K562 (cell line): Measurements from ENCODE around the gene ZKSCAN8. TPM values are rescaled to one million over a fixed set of nuclear protein-coding genes. Genes with fewer than 3 reads are reported as not detected.

Source experiments
- BACH1 ChIP-seq: fragments of 200-800 bp; sonication (Bioruptor generic); IDR thresholded peaks from 2 replicates; pipeline ENCODE4 v1.6.1; 2016; ENCODE audit warnings: missing genetic modification characterization, missing compliant biosample characterization
- CTCF ChIP-seq, 3 experiments: IDR thresholded peaks in 2 of 3; conservative IDR thresholded peaks in 1 of 3; 2 replicates each; pipeline ENCODE4 v1.5.1; 2011 to 2012; ENCODE audit warnings: low read length in 3 of 3, mild to moderate bottlenecking in 3 of 3, control low read depth in 2 of 3, improper control_type of control experiment in 1 of 3, inconsistent platforms in 1 of 3, low read depth in 1 of 3, mixed read lengths in 1 of 3, moderate library complexity in 1 of 3; ENCODE audit not compliant: insufficient read depth in 2 of 3
- FOXJ2 ChIP-seq: fragments of 200-800 bp; sonication (Bioruptor generic); IDR thresholded peaks from 2 replicates; pipeline ENCODE4 v1.6.1; 2016; ENCODE audit warnings: missing genetic modification characterization, missing compliant biosample characterization
- FUS ChIP-seq: fragments of 200-400 bp; formaldehyde crosslinking; optimal IDR thresholded peaks from 2 replicates; pipeline ENCODE3; 2017; ENCODE audit warnings: low read depth, low read length
- HES1 ChIP-seq: fragments of 450-650 bp; IDR thresholded peaks from 2 replicates; pipeline ENCODE4 v1.6.1; 2016; ENCODE audit warnings: low read depth, mild to moderate bottlenecking, moderate library complexity
- NBN ChIP-seq: fragments of 450-650 bp; IDR thresholded peaks from 2 replicates; pipeline ENCODE4 v1.6.1; 2016; ENCODE audit warnings: low read depth, mild to moderate bottlenecking
- NCOR1 ChIP-seq: fragments of 450-650 bp; IDR thresholded peaks from 2 replicates; pipeline ENCODE4 v1.6.1; 2016; ENCODE audit warnings: mild to moderate bottlenecking, moderate library complexity
- PREB ChIP-seq: sonication (generic); formaldehyde crosslinking; IDR thresholded peaks from 2 replicates; pipeline ENCODE4 v1.8.1; 2023; ENCODE audit warnings: mild to moderate bottlenecking, missing genetic modification reagents
- PTRF ChIP-seq: fragments of 450-650 bp; IDR thresholded peaks from 2 replicates; pipeline ENCODE4 v1.6.1; 2016; ENCODE audit warnings: mild to moderate bottlenecking, missing genetic modification characterization, missing compliant biosample characterization
- SETDB1 ChIP-seq: IDR thresholded peaks from one replicate; pipeline ENCODE4 v1.6.1; 2012; ENCODE audit warnings: low read length, control low read depth, inconsistent platforms
- SIX5 ChIP-seq, 2 experiments: IDR thresholded peaks; 2 replicates each; pipeline ENCODE4 v1.6.1; 2011; ENCODE audit warnings: low read length in 2 of 2, borderline replicate concordance in 1 of 2, low read depth in 1 of 2, mild to moderate bottlenecking in 1 of 2, moderate library complexity in 1 of 2; ENCODE audit not compliant: insufficient read depth in 1 of 2
- ZBTB34 ChIP-seq: fragments of 250-450 bp; sonication (Bioruptor Pico); IDR thresholded peaks from 2 replicates; pipeline ENCODE4 v1.8.0; 2021; ENCODE audit warnings: mild to moderate bottlenecking, moderate library complexity
- ZC3H11A ChIP-seq: IDR thresholded peaks from 2 replicates; pipeline ENCODE4 v1.6.1; 2012; ENCODE audit warnings: low read depth, low read length, improper control_type of control experiment
- ZHX1 ChIP-seq: fragments of 150-350 bp; conservative IDR thresholded peaks from 2 replicates; pipeline ENCODE4 v1.6.1; 2014; ENCODE audit warnings: low read length
- ZNF197 ChIP-seq: fragments of 200-800 bp; sonication (Bioruptor generic); IDR thresholded peaks from 2 replicates; pipeline ENCODE4 v1.6.1; 2016; ENCODE audit warnings: low read depth, missing genetic modification characterization, missing compliant biosample characterization
- ZNF280A ChIP-seq: fragments of 450-650 bp; IDR thresholded peaks from 2 replicates; pipeline ENCODE4 v1.6.1; 2018; ENCODE audit warnings: mild to moderate bottlenecking, low read depth; ENCODE audit not compliant: partially characterized antibody
- ZNF324 ChIP-seq: fragments of 250-450 bp; sonication (Bioruptor Pico); IDR thresholded peaks from 2 replicates; pipeline ENCODE4 v1.4.0; 2020; ENCODE audit warnings: mild to moderate bottlenecking
- polyA plus RNA-seq, 8 experiments: library from polyadenylated mRNA; depleted of rRNA in 4 of 8; stranded (reverse) in 5 of 8; unstranded in 3 of 8; fragments of >200 nt; fragmentation: Nextera tagmentation in 2 of 8; fragmentation: Illumina TruSeq in 1 of 8; extraction: Ambion mirVana in 2 of 8; extraction: Trizol in 1 of 8; gene quantifications; 2 replicates each; pipeline versions ENCODE4 v1.2.1 to v1.2.3, GENCODE V29; 2011 to 2014; ENCODE audit warnings: inconsistent platforms in 1 of 8, missing spikeins in 1 of 8
- total RNA-seq, 7 experiments: library from RNA; depleted of rRNA in 6 of 7; stranded (reverse); fragments of >200 nt in 6 of 7; fragmentation: Illumina TruSeq in 2 of 7; extraction: Trizol in 2 of 7; gene quantifications; 2 replicates each; pipeline versions ENCODE4 v1.2.1 to v1.2.3, GENCODE V29; 2011 to 2021; ENCODE audit warnings: low replicate concordance in 1 of 7

The ZKSCAN8 gene
- total and polyA plus RNA-seq, 9 of the 15 experiments (the other 6 are each of a cell fraction or from before 2014, with no cell fraction given) = 3.3 to 37.7 (median 21.7) TPM

GRCh38 chr6:28141500-28142329, at the start of gene ZKSCAN8 (continued):
- TF ChIP-seq HES1 = no peak
- TF ChIP-seq SETDB1 = no peak
- no peak for TF ChIP-seq FUS
- peak; percentile 96 for TF ChIP-seq NBN
- peak; percentile 67; the same call in 1 of the 2 replicates for TF ChIP-seq ZHX1
- TF ChIP-seq SIX5 (IDR thresholded peaks at IDR 0.05; ENCODE audit: borderline replicate concordance in 1 of 2, insufficient read depth in 1 of 2, low read depth in 1 of 2, low read length in 2 of 2) = peak in 1 of 2 experiments; percentile 44; a peak in 2 of 4 replicates
- TF ChIP-seq ZNF280A = no peak
- no peak for TF ChIP-seq ZBTB34
- TF ChIP-seq BACH1 (tag) = no peak
- TF ChIP-seq ZNF324 (CRISPR knock-in tag) = peak; percentile 19; the same call in 1 of the 2 replicates
- no peak for TF ChIP-seq ZC3H11A
- TF ChIP-seq FOXJ2 (tag) = 0 out of 2 replicates have a peak, but pooled peaks have one; percentile 19
- TF ChIP-seq ZNF197 (CRISPR knock-in tag) = no peak
- peak; percentile 49; the same call in 1 of the 2 replicates for TF ChIP-seq NCOR1
- TF ChIP-seq CTCF (IDR thresholded peaks at IDR 0.05 in 2 of 3, conservative IDR thresholded peaks at IDR 0.05 in 1 of 3; ENCODE audit: insufficient read depth in 2 of 3, low read depth in 1 of 3, low read length in 3 of 3) = peak; percentile 26 to 43 (median 29); a peak in 3 of 6 replicates
- no peak for TF ChIP-seq PTRF
- TF ChIP-seq PREB (CRISPR knock-in tag) = no peak
